ENCODE measurements around the gene NOD1. TPM values are rescaled to one million over a fixed set of nuclear protein-coding genes. Genes with fewer than 3 reads are reported as not detected.

NOD1 gene
- total and polyA plus RNA-seq, 2 of the 8 experiments (the other 6 are each of a cell fraction or from before 2014, with no cell fraction given) = 3.8 to 6.5 TPM

DNA sequence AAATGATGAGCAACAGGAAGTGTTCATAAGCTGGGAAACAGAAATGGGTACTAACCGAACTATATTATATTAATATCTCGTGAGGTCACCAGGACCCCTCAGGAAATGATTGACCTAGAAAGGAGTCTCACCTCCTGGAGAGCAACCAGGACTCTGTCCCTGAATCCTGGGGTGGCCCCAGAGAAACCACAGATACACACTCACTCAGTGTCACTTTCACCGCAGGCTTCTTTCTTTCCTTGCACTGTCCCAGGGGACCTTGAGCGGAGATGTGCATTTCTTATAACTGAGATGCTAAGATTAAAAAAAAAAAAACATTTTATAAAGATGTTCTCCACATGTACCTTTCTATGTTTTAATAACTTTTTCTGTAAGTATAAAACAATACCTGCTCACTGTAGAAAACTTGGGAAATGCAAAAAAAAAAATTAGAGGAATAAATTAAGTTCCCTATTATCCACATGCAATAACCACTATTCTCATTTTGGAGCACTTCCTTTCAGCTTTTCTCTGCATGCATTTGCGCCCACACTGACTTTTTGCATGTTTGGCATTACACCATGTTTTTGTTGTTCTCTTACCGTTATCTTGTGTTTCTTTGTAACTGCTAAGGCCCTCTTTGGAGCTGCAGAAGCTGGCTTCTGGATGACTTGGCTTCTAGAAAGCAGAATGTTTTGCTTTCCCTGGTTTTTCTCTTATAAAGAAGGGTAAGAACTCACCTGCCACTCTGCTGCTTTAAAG is 15.0 kb downstream of the NOD1 start:
- no peak overlapping the region for H2BK120ac ChIP-seq (replicated peaks; ENCODE audit: low read depth, low read length)
- DNase-seq (ENCODE audit: low read depth in 1 of 2, low spot score in 2 of 2) = no peak
- H2AFZ ChIP-seq (ENCODE audit: low read length) = no peak overlapping the region
- H2BK20ac ChIP-seq (ENCODE audit: low read length) = no peak overlapping the region
- WGBS, 2 experiments (ENCODE audit: extremely low coverage in 1 of 2, insufficient coverage in 1 of 2, insufficient read length in 1 of 2, insufficient replicate concordance in 2 of 2, low coverage in 1 of 2, low lambda C conversion rate in 2 of 2, missing lambda C conversion rate in 1 of 2) = 94% methylated on average over 6 of the region's 6 CpGs; no CpG with 5 or more reads in 1 of the 2 experiments
- no peaks in the 10 kb centered on the region for H4K20me1 ChIP-seq (replicated peaks in 1 of 2; ENCODE audit: control insufficient read depth in 1 of 2, insufficient read depth in 2 of 2, low read length in 2 of 2)
- no peak overlapping the region for H2AK5ac ChIP-seq (ENCODE audit: low read depth, low read length)
- H3K23me2 ChIP-seq (ENCODE audit: low read depth, low read length) = no peaks in the 10 kb centered on the region
- H3K27me3 ChIP-seq (replicated peaks in 1 of 4; ENCODE audit: control insufficient read depth in 3 of 4, extremely low read depth in 1 of 4, insufficient read depth in 3 of 4, low read length in 3 of 4) = no peaks in the 10 kb centered on the region
- no peaks in the 10 kb centered on the region for H3K79me2 ChIP-seq (ENCODE audit: control insufficient read depth in 1 of 2, insufficient read depth in 2 of 2, low read length in 2 of 2)
- H3K9me3 ChIP-seq (ENCODE audit: insufficient read depth in 2 of 2, low read depth in 1 of 2, low read length in 1 of 2) = no peaks in the 10 kb centered on the region
- H3K79me1 ChIP-seq (ENCODE audit: low read depth, low read length) = no peaks in the 10 kb centered on the region; the same call in 1 of the 2 replicates
- H2BK12ac ChIP-seq (ENCODE audit: low read depth, low read length) = no peak overlapping the region
- H4K91ac ChIP-seq (replicated peaks; ENCODE audit: insufficient read length, low read length) = no peak overlapping the region
- H3K23ac ChIP-seq (ENCODE audit: insufficient read length) = no peak overlapping the region
- POLR2A ChIA-PET (ENCODE audit: partially characterized antibody) = interaction anchor here (0.7 kb wide), 2 partner anchors 33 to 139 kb away, joined by 3 to 6 read pairs; no protein-coding TSS in a partner anchor
- FAIRE-seq = no peak
- no peak overlapping the region; a peak in 1 of 7 replicates for H3K9ac ChIP-seq (replicated peaks in 1 of 4; ENCODE audit: extremely low read depth in 1 of 4, low read depth in 3 of 4, low read length in 3 of 4)
- H2BK15ac ChIP-seq (ENCODE audit: low read length) = no peak overlapping the region
- peaks cover 0 to 2% (median 0%) of the 10 kb centered on the region in 4 experiments; a peak in 2 of 7 replicates for H3K4me1 ChIP-seq (replicated peaks in 1 of 4; ENCODE audit: control insufficient read depth in 3 of 4, insufficient read depth in 4 of 4, low read length in 3 of 4)
- no peak overlapping the region for H3K14ac ChIP-seq (ENCODE audit: insufficient read length)
- no peak overlapping the region for H2BK5ac ChIP-seq (ENCODE audit: low read depth, low read length)
- no peak overlapping the region for H4K5ac ChIP-seq (ENCODE audit: insufficient read length, low read depth, low read length)
- CTCF ChIA-PET (ENCODE audit: partially characterized antibody) = interaction anchor here (0.6 to 2.8 kb wide), 4 partner anchors 11 to 1940 kb away, joined by 3 to 10 read pairs (median 5); no protein-coding TSS in a partner anchor
- no peaks in the 10 kb centered on the region for H3K36me3 ChIP-seq (ENCODE audit: control insufficient read depth in 2 of 4, insufficient read depth in 4 of 4, low read length in 3 of 4)
- H4K8ac ChIP-seq (ENCODE audit: extremely low read depth, insufficient read depth, low read length) = no peak overlapping the region
- no peak overlapping the region for H3K4me2 ChIP-seq (ENCODE audit: insufficient read depth in 1 of 2, low read depth in 2 of 2, low read length in 2 of 2)
- H3K56ac ChIP-seq (replicated peaks; ENCODE audit: insufficient read length, low read depth, low read length) = no peak overlapping the region
- H3K27ac ChIP-seq (ENCODE audit: low read depth, low read length) = no peak overlapping the region
- no peak overlapping the region for H3K4ac ChIP-seq (replicated peaks; ENCODE audit: insufficient read length, low read depth, low read length)
- no peak overlapping the region for H3K18ac ChIP-seq (ENCODE audit: extremely low read depth, low read length)
- H3K4me3 ChIP-seq (ENCODE audit: extremely low read depth in 1 of 4, insufficient read depth in 2 of 4, low read depth in 3 of 4, low read length in 4 of 4) = no peak overlapping the region
- TF ChIP-seq HDAC2 (IDR thresholded peaks at IDR 0.05; ENCODE audit: borderline replicate concordance in 1 of 2, low read depth in 2 of 2, low read length in 2 of 2) = no peak
- no peak for TF ChIP-seq MAFK (IDR thresholded peaks at IDR 0.05; ENCODE audit: low read depth, low read length)
- no peak for TF ChIP-seq SP4 (IDR thresholded peaks at IDR 0.05; ENCODE audit: low read length)
- TF ChIP-seq BCL11A (IDR thresholded peaks at IDR 0.05; ENCODE audit: low read depth in 2 of 2, low read length in 2 of 2) = no peak
- TF ChIP-seq, protein P1, sequence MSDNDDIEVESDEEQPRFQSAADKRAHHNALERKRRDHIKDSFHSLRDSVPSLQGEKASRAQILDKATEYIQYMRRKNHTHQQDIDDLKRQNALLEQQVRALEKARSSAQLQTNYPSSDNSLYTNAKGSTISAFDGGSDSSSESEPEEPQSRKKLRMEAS (IDR thresholded peaks at IDR 0.05) = no peak
- no peak for TF ChIP-seq PHF8 (conservative IDR thresholded peaks at IDR 0.05; ENCODE audit: low read depth, low read length)
- TF ChIP-seq SAP30 (IDR thresholded peaks at IDR 0.05; ENCODE audit: insufficient read depth, insufficient replicate concordance, low read length) = no peak
- TF ChIP-seq TBP (IDR thresholded peaks at IDR 0.05; ENCODE audit: low read depth, low read length) = no peak
- no peak for TF ChIP-seq CHD2 (IDR thresholded peaks at IDR 0.05; ENCODE audit: low read length)
- no peak for TF ChIP-seq EZH2 (IDR thresholded peaks at IDR 0.05; ENCODE audit: low read depth, low read length, severe bottlenecking)
- TF ChIP-seq ASH2L (IDR thresholded peaks at IDR 0.05; ENCODE audit: low read length) = no peak
- no peak for TF ChIP-seq TAF1 (IDR thresholded peaks at IDR 0.05; ENCODE audit: low read depth, low read length)

Data from H1 (cell line).